OCI-LY3 (cell line): ENCODE data around the gene ARFGAP2.

Experiments used
- H2AFZ ChIP-seq: fragments of 200-600, 300-600 bp; shearing (Covaris generic); 2 replicates; pipeline ENCODE4 v1.6.0; 2014; ENCODE audit warnings: antibody characterized with exemption, low read depth, low read length
- H3K27ac ChIP-seq: fragments of 200-600, 300-600 bp; sonication (generic); 2 replicates; pipeline ENCODE4 v1.5.1; 2014; ENCODE audit warnings: mild to moderate bottlenecking, low read length, moderate library complexity, mixed read lengths
- H3K27me3 ChIP-seq: fragments of 200-600, 300-600 bp; sonication (generic); 2 replicates; pipeline ENCODE4 v1.6.1; 2014; ENCODE audit warnings: low read depth, low read length, mixed read lengths
- H3K36me3 ChIP-seq: fragments of 200-600, 300-600 bp; sonication (generic); replicated peaks from 2 replicates; pipeline ENCODE3; 2014; ENCODE audit warnings: low read depth, low read length, mixed read lengths
- H3K4me1 ChIP-seq: fragments of 300-600, 200-600 bp; sonication (generic); 2 replicates; pipeline ENCODE4 v1.6.1; 2014; ENCODE audit warnings: low read length, mixed read lengths
- H3K4me2 ChIP-seq: fragments of 200-600, 300-600 bp; sonication (generic); 2 replicates; pipeline ENCODE4 v1.6.1; 2014; ENCODE audit warnings: low read length, mixed read lengths
- H3K4me3 ChIP-seq: fragments of 300-600, 200-600 bp; sonication (generic); 2 replicates; pipeline ENCODE4 v1.5.1; 2014; ENCODE audit warnings: antibody characterized with exemption, mild to moderate bottlenecking, low read length, moderate library complexity
- H3K79me2 ChIP-seq: fragments of 300-600, 200-600 bp; shearing (Covaris generic); 2 replicates; pipeline ENCODE4 v1.6.1; 2014; ENCODE audit warnings: mild to moderate bottlenecking, low read length, mixed read lengths
- H3K9ac ChIP-seq: fragments of 300-600, 200-600 bp; shearing (Covaris generic); 2 replicates; pipeline ENCODE4 v1.6.0; 2014; ENCODE audit warnings: mild to moderate bottlenecking, low read length, moderate library complexity
- H3K9me3 ChIP-seq: fragments of 200-600, 300-600 bp; shearing (Covaris generic); 2 replicates; pipeline ENCODE4 v1.6.1; 2014; ENCODE audit warnings: low read length, mixed read lengths; ENCODE audit not compliant: insufficient read depth
- H4K20me1 ChIP-seq: fragments of 200-600, 300-600 bp; sonication (generic); 2 replicates; pipeline ENCODE4 v1.6.1; 2016; ENCODE audit warnings: low read length, mixed read lengths; ENCODE audit not compliant: insufficient read depth
- CTCF ChIP-seq: fragments of 200-600, 300-600 bp; sonication (generic); IDR thresholded peaks from 2 replicates; pipeline ENCODE4 v1.5.1; 2014; ENCODE audit warnings: antibody characterized with exemption, low read length, low read depth
- EZH2phosphoT487 ChIP-seq: fragments of 200-600 bp; shearing (Covaris generic); IDR thresholded peaks from 2 replicates; pipeline ENCODE4 v1.6.1; 2018; ENCODE audit warnings: antibody characterized with exemption, mixed run types, low read depth

Gene ARFGAP2

GRCh38 chr11:47136921-47137320 is 39.8 kb downstream of the ARFGAP2 start:
- Histone ChIP-seq H3K27ac (no peak overlapping the region), H3K79me2 (no peaks in the 10 kb centered on the region), H3K9ac (no peak overlapping the region), H3K4me2 (no peak overlapping the region), H3K27me3 (no peaks in the 10 kb centered on the region), H2AFZ (no peak overlapping the region), H3K36me3 (no peaks in the 10 kb centered on the region), H3K4me3 (no peak overlapping the region), H3K9me3 (no peaks in the 10 kb centered on the region), H3K4me1 (no peaks in the 10 kb centered on the region), H4K20me1 (no peaks in the 10 kb centered on the region)
- TF ChIP-seq CTCF (no peak), EZH2phosphoT487 (no peak)

- no peak overlapping the region for H3K4me2 ChIP-seq
- H4K20me1 ChIP-seq = no peaks in the 10 kb centered on the region
- TF ChIP-seq CTCF (no peak), EZH2phosphoT487 (no peak)
Measured at GRCh38 chr11:47136327-47136726, 40.4 kb downstream of the ARFGAP2 start.

GRCh38 chr11:47132981-47133380 is 43.7 kb downstream of the ARFGAP2 start:
- no peak overlapping the region for H3K27ac ChIP-seq
- H3K4me3 ChIP-seq = no peak overlapping the region
- no peaks in the 10 kb centered on the region for H3K27me3 ChIP-seq
- H3K4me1 ChIP-seq = peaks cover 8% of the 10 kb centered on the region
- no peaks in the 10 kb centered on the region for H4K20me1 ChIP-seq
- H3K9me3 ChIP-seq = no peaks in the 10 kb centered on the region
- TF ChIP-seq CTCF (no peak), EZH2phosphoT487 (no peak)
- H3K9ac ChIP-seq = no peak overlapping the region
- no peak overlapping the region for H3K4me2 ChIP-seq
- no peaks in the 10 kb centered on the region for H3K36me3 ChIP-seq
- H2AFZ ChIP-seq = no peak overlapping the region
- H3K79me2 ChIP-seq = no peaks in the 10 kb centered on the region

More at GRCh38 chr11:47136327-47136726, 40.4 kb downstream of the ARFGAP2 start:
- no peaks in the 10 kb centered on the region for H3K79me2 ChIP-seq
- no peaks in the 10 kb centered on the region for H3K36me3 ChIP-seq
- H3K4me1 ChIP-seq = peaks cover 2% of the 10 kb centered on the region; the same call in 1 of the 2 replicates
- no peak overlapping the region for H2AFZ ChIP-seq
- no peak overlapping the region for H3K4me3 ChIP-seq
- no peak overlapping the region for H3K9ac ChIP-seq
- no peaks in the 10 kb centered on the region for H3K27me3 ChIP-seq
- H3K9me3 ChIP-seq = no peaks in the 10 kb centered on the region
- no peak overlapping the region for H3K27ac ChIP-seq

- Histone ChIP-seq H3K79me2 (no peaks in the 10 kb centered on the region), H3K36me3 (no peaks in the 10 kb centered on the region), H3K4me1 (peaks cover 8% of the 10 kb centered on the region), H3K9ac (no peak overlapping the region), H2AFZ (no peak overlapping the region), H3K27me3 (no peaks in the 10 kb centered on the region), H4K20me1 (no peaks in the 10 kb centered on the region), H3K4me3 (no peak overlapping the region), H3K9me3 (no peaks in the 10 kb centered on the region), H3K27ac (no peak overlapping the region), H3K4me2 (no peak overlapping the region)
- no peak for TF ChIP-seq EZH2phosphoT487
- TF ChIP-seq CTCF = no peak
Measured at GRCh38 chr11:47132490-47132889, 44.2 kb downstream of the ARFGAP2 start.
